ENCODE measurements around the gene HYDIN.
A peak's percentile ranks its signal among the peaks of the same experiment; 100 is the strongest.

HYDIN gene

GRCh38 chr16:70803319-70803718, 427.2 kb downstream of the HYDIN start:
- DNase-seq (ENCODE audit: low read depth), result no peak
- in situ Hi-C loops (cut with HindIII; ENCODE audit: low sequenced_read_pairs), result no loop called here
- no peak for TF ChIP-seq CTCF (IDR thresholded peaks at IDR 0.05; ENCODE audit: low read depth, low read length, missing control alignments)
- no peak overlapping the region for H3K4me3 ChIP-seq (ENCODE audit: low read depth, low read length)

GRCh38 chr16:70801611-70802010, 428.9 kb downstream of the HYDIN start:
- TF ChIP-seq CTCF (IDR thresholded peaks at IDR 0.05; ENCODE audit: low read depth, low read length, missing control alignments), result no peak
- in situ Hi-C loops (cut with HindIII; ENCODE audit: low sequenced_read_pairs), result no loop called here
- DNase-seq (ENCODE audit: low read depth), result no peak
- H3K4me3 ChIP-seq (ENCODE audit: low read depth, low read length), result no peak overlapping the region

GRCh38 chr16:70800781-70801480, 429.6 kb downstream of the HYDIN start, which contains the start of gene VAC14:
TSS of gene VAC14 (minus strand) at chr16:70801158. CDS start at chr16:70800900, 258 bp downstream.
- no peak for TF ChIP-seq CTCF (IDR thresholded peaks at IDR 0.05; ENCODE audit: low read depth, low read length, missing control alignments)
- H3K4me3 ChIP-seq (ENCODE audit: low read depth, low read length), result peak within 1 kb of the TSS; percentile 96
- in situ Hi-C loops (cut with HindIII; ENCODE audit: low sequenced_read_pairs), result no loop called here
- peak; percentile 61 for DNase-seq (ENCODE audit: low read depth)

- no peak for DNase-seq (ENCODE audit: low read depth)
- in situ Hi-C loops (cut with HindIII; ENCODE audit: low sequenced_read_pairs), result no loop called here
- no peak for TF ChIP-seq CTCF (IDR thresholded peaks at IDR 0.05; ENCODE audit: low read depth, low read length, missing control alignments)
- peak overlapping the region; percentile 96 for H3K4me3 ChIP-seq (ENCODE audit: low read depth, low read length)
Measured at GRCh38 chr16:70800311-70800710, 430.2 kb downstream of the HYDIN start.

- DNase-seq (ENCODE audit: low read depth), result no peak
- no peak for TF ChIP-seq CTCF (IDR thresholded peaks at IDR 0.05; ENCODE audit: low read depth, low read length, missing control alignments)
- H3K4me3 ChIP-seq (ENCODE audit: low read depth, low read length), result no peak overlapping the region
- in situ Hi-C loops (cut with HindIII; ENCODE audit: low sequenced_read_pairs), result no loop called here
Measured at GRCh38 chr16:70796301-70796700, 434.2 kb downstream of the HYDIN start.

GRCh38 chr16:70795296-70795912, 435.1 kb downstream of the HYDIN start:
- H3K4me3 ChIP-seq (ENCODE audit: low read depth, low read length), result no peak overlapping the region
- in situ Hi-C loops (cut with HindIII; ENCODE audit: low sequenced_read_pairs), result no loop called here
- TF ChIP-seq CTCF (IDR thresholded peaks at IDR 0.05; ENCODE audit: low read depth, low read length, missing control alignments), result no peak
- DNase-seq (ENCODE audit: low read depth), result no peak

All from astrocyte of the cerebellum (primary cell).